Measurements from ENCODE around the gene KRT33B.

KRT33B gene

GRCh38 chr17:41322903-41323895 is 46.4 kb downstream of the KRT33B start:
- DNase-seq (ENCODE audit: insufficient read length, low spot score) (no peak), FAIRE-seq (no peak)
- TF ChIP-seq, protein P1, sequence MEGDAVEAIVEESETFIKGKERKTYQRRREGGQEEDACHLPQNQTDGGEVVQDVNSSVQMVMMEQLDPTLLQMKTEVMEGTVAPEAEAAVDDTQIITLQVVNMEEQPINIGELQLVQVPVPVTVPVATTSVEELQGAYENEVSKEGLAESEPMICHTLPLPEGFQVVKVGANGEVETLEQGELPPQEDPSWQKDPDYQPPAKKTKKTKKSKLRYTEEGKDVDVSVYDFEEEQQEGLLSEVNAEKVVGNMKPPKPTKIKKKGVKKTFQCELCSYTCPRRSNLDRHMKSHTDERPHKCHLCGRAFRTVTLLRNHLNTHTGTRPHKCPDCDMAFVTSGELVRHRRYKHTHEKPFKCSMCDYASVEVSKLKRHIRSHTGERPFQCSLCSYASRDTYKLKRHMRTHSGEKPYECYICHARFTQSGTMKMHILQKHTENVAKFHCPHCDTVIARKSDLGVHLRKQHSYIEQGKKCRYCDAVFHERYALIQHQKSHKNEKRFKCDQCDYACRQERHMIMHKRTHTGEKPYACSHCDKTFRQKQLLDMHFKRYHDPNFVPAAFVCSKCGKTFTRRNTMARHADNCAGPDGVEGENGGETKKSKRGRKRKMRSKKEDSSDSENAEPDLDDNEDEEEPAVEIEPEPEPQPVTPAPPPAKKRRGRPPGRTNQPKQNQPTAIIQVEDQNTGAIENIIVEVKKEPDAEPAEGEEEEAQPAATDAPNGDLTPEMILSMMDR (IDR thresholded peaks at IDR 0.05; ENCODE audit: insufficient read depth, missing control alignments): no peak

- no peak for DNase-seq (ENCODE audit: insufficient read length, low spot score)
- no peak for FAIRE-seq
- TF ChIP-seq, protein P1 (IDR thresholded peaks at IDR 0.05; ENCODE audit: insufficient read depth, missing control alignments): peak; percentile 53
These were observed 47.3 kb downstream of the KRT33B start for GRCh38 chr17:41322094-41322902.

DNA sequence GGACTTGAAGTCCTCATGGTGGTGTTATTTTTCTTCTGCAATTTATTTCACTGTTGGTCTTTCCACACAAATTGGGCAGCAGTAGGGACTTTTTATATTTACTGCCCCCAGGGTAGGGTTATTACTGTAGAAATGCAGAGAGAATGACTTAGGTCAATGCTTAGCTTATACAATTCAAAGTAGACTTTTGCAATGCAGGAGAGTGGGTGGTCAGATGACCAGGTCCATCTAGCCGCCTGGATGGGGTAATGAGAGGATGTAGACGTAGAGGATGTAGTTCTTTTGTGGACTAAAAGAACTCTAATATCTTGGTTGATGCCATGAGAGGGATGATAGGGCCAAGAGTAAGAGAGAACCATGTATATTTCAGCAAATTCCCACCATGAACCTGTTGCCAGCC is 51.4 kb downstream of the KRT33B start:
- TF ChIP-seq, protein P1 (IDR thresholded peaks at IDR 0.05; ENCODE audit: insufficient read depth, missing control alignments): no peak
- DNase-seq (ENCODE audit: insufficient read length, low spot score): no peak
- no peak for FAIRE-seq

GRCh38 chr17:41315814-41316445 is 53.7 kb downstream of the KRT33B start:
- TF ChIP-seq, protein P1 (IDR thresholded peaks at IDR 0.05; ENCODE audit: insufficient read depth, missing control alignments): no peak
- DNase-seq (ENCODE audit: insufficient read length, low spot score): no peak
- no peak for FAIRE-seq

- FAIRE-seq (no peak), DNase-seq (ENCODE audit: insufficient read length, low spot score) (no peak)
- TF ChIP-seq, protein P1 (IDR thresholded peaks at IDR 0.05; ENCODE audit: insufficient read depth, missing control alignments): no peak
These were observed 54.3 kb downstream of the KRT33B start, which contains the start of gene KRTAP17-1 for GRCh38 chr17:41315204-41315794. KRTAP17-1 (minus strand) TSS chr17:41315710; CDS start chr17:41315650, 60 bp downstream.

Data from D721Med (cell line).